Fibroblast of skin of left quadriceps (primary cell): ENCODE results near the gene PTCHD4.

Experiments
- DNase-seq, 2 experiments: peaks; one replicate each; pipeline ENCODE4 v3.0.0-alpha.2; 2013; ENCODE audit warnings: low read depth in 2 of 2

The PTCHD4 gene

DNA sequence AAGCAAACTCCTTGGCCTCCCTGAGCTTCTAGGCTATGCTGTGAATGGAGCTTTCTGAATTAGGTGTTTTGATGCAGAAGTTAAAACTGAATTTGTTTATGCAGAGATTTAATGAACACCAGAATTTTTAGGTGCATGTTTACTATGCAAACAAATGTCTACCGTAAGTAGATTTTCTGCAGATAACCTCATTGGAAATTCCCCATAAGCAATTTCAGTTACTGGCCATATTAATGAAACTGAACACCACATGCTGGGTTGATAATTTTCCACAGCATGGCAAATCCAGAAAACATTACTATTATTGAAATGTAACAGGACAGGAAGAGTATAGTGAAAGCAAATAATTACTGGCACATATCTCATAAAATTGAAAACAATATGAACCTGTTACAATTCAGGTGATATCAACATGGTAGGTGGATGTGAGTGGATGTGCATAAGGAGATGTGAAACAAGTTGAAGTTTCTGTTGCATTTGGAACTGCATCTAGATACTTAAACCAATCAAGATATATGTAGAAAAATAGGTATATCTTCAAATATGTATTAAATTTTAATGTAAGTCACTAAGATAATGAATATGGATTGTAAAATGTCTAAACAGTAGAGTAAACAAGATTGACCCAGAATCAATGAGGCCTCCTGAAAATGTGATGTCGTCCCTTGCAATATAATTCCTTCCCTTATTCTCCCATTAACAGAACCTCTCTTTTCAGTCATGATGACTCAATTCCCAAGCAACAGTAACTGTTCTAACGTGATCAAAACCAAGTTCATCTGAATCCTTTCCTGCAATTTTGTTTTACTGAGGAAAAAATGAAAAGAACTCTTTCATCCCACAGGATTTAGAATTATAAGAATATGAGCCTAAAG lies 11.0 kb downstream of the PTCHD4 start:
- DNase-seq: no peak

DNA sequence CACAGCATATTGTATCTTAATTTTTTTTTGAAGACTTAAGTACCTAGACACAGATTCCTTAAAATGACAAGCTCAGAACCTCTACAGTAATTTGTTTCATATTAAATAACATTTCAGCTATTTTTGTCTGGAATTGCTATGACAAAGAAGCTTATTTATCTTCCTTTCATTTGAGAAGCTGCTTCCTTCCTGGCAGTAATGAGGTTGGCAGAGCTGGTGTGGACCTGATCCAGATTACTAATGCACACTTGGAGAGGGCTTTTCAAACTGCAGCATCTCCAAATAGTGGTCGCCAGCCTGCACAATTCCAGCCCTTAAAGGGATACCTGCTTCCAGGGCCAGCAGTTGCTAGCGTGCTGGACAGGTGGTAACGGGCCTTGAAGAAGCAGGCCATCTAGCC lies 12.1 kb downstream of the PTCHD4 start:
- DNase-seq: no peak

DNA sequence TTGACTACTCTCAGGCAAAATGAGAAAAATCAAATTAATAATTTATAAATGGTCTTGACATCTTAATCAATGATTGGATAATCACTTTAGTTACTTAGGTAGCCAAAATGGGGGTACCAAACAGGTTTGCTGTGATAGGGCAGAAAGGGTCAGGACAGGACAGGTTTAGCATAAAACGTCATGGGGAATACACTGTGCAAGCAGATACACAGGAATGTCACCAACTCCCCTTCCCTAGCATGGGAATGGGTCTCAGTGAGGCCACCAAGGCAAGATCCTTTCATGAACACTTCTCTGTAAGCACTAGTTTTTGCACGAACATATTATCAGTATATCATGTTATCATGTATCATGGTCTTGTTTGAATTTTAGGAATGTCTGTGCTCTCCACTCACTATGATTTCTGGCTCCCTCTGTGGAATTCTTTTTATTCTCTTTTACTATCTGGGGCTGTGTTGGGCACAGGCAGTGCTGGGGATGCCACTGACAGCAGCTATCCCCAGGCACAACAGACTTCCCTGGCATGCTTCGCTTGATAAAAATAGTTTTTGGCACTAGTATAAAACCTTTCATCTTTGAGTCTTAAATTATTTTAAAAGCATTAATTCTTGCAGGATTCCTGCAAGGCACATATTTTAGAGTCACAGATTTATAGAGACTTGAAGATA lies 18.3 kb downstream of the PTCHD4 start:
- DNase-seq: no peak

DNA sequence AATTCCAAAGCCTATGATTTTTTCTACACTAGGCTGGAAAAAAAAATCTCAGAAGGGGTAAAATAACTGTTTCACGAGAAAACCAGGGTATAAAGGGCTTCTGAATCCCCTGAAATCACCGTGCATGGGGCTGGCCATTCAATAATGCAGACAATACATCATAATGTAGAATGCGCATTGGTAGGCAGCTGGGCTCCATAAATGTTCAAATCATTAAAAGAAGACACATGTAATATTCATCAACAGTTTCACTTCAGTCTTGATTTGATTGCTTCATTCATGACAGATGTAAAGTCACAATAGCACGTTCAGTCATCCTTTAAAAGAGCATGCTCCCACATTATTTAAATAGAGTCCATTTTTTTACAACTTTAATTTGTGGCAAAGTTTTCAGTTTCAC lies 20.5 kb downstream of the PTCHD4 start:
- no peak for DNase-seq

GRCh38 chr6:48087448-48087847 lies 23.5 kb downstream of the PTCHD4 start:
- no peak for DNase-seq

GRCh38 chr6:48086187-48086586 lies 24.8 kb downstream of the PTCHD4 start:
- DNase-seq: no peak

- no peak for DNase-seq
These were observed 25.8 kb downstream of the PTCHD4 start for GRCh38 chr6:48085131-48085741.

DNA sequence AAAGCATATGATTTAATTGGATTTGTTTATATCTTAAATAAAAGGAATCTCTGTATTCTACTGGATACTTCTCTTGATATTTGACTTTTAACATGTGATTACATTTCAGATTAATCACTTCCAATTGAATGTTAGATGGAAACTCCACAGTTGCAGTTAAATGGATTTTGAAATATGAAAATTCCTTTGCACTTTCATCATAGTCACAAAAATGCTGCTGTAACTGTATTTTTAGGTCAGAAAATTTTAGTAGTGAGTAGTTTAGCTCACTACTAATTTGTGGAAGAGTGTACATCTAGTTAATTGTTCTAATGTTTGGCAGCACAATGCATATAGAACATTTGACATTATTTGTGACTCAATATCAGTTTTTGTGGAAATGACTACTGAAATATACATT lies 26.8 kb downstream of the PTCHD4 start:
- DNase-seq: no peak

- DNase-seq: no peak
These were observed 30.6 kb downstream of the PTCHD4 start for GRCh38 chr6:48080227-48081009.

DNA sequence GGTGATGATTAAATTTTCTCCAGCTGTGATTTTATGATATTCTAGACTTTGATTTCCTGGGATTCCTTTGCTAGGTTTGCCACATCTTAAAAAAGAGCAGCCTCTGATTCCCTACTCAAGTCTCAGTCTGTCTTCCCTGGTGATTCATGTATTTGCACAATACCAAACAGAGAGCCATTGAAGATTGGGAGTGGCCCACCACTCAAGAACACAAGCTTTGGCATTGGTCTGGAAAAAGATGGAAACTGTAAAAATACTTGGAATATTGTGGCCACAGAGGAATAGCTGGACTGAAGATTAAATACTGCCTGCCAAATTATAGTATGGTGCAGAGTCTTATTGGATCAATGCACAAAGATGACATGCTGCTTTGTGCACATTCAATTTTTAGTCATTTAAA lies 32.9 kb downstream of the PTCHD4 start:
- no peak for DNase-seq

DNA sequence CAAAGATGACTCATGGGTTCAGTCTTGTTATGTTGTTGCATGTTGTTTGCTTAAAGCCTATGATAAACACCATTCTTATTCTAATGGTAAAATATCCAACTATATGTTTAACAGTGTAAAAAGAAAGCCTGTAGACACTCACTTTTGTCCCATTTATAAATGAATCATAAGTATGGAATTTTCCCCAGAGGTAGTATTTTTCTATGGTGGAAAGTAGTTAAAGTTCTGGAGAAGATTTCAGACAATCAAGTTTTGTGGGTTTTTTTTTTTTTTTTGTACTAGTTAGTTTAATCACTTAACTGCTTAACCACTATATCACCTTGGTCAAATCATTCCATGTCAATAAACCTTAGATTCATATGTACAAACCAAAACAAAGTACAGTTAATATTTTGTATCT lies 35.8 kb downstream of the PTCHD4 start:
- no peak for DNase-seq

GRCh38 chr6:48073976-48074767 lies 36.8 kb downstream of the PTCHD4 start:
- DNase-seq: no peak

- DNase-seq: no peak
These were observed 39.2 kb downstream of the PTCHD4 start for GRCh38 chr6:48071833-48072232.

DNA sequence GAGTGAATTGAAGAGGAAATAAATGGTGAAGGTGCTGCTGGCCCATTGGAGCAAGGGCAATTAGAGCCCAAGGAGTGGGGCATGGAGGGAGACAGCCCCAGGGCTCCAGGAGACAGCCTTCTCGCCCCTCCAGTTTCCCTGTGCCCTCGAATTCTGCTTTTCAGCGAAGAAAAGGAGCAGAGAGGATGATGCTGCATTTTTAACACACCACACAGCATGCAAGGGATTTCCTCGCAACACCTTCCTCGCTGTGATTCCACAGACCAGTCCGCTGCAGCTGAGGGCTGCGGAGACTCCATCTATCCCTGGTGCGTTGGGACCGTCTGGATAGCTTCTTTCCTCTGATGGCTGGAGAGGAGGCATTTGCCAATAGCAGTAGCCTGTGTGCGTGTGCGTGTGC lies 41.7 kb downstream of the PTCHD4 start:
- no peak for DNase-seq

DNA sequence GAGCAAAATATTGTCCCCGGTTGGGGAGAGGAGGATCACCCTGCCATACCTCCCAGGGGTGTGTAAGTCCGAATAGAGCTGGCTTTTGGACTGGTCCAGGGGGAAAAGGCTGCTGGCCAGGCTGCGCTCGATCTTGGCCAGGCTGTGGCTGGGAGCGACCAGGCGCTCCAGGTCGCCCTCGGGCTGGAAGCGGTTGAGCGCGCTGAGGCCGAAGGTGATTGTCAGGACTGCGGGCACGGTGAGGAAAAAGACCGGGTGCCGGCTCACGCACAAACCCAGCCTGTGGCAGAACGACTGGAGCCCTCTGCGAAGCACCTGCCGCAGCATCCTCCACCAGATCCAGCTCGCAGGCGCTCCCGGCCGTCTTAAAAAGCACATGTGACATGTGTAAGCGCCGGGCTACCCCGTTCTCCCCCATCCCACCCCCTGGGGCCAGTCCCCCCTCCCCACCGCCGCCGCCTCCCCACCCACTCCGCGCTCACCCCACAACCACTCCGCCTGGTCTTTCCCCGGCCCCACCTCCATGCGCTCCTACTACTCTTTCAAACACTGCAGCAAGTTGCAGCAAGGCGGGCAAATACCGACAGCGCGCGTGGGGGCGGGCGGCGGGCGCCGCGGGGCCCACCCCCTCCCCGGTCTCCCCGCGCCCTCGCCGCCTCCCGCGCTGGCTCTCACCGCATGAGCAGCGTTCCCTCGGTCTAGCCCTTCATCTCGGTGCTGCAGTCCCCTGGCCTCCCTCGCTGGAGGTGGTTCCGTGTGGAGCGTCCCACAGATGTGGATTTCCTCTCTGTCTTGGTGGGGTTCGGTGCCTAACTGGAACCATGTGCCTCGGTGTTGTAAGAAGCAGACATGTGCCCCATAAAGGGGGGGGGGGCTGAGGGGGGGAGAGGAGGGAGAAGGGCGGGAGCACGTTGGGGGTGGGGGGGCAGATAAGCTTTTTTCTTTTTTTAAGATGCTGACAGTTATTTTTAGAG lies 42.4 kb downstream of the PTCHD4 start:
- no peak for DNase-seq

DNA sequence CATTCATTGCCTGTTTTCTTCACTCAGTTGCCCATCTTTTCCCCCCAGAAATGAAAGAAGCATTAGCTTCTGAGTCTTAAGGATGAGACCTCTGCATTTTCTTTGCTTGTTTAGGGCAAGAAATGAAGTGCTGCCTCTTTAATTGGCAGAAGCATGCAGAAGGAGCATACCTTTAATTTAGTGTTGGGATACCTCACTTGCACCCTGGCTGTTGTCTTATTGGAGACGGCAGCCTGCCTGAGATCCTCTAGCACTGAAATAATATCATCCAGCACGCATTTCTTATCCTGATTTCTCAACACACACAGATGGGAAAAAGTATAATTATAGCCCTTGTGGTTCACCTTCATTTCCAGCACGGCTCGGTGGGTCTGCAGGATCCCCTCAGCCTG lies 43.1 kb downstream of the PTCHD4 start:
- DNase-seq: no peak

- no peak for DNase-seq
These were observed 43.8 kb downstream of the PTCHD4 start for GRCh38 chr6:48067148-48067712.

DNA sequence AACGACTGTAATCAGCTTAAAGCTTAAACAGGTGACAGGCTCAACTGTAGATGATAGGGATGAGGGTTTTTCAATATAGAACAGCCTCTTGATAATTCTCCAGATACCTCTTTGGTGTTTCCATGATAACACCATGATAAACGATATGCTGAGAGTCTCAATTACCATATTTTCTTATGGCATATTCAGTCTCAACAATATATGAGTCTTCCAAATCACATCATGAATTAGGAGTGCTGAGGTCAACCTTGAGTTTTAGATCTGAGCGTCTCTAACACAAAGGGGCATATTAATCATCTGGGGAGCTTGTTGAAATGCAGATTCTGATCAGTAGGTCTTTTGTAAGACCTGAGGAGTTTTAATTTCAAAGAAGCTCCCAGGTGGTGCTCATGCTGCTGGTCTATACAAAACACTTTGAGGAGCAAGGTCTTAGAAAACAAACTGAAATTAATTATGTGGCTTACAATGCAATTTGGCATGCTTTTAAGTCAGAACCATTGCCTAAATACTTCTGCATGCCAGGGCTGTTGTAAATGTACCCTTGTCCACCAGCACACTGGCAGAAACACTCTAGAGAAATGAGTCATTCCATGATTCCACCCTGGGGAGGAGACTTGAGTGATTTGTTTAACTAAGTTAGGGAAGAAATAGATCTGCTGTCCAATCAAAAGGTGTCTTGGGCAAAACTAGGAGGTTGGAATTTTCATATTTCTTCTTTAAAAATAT lies 49.6 kb downstream of the PTCHD4 start:
- no peak for DNase-seq
